Transverse colon (tissue), 4 donors: Measurements from ENCODE around the gene CTRB1. TPM values are rescaled to one million over a fixed set of nuclear protein-coding genes. Genes with fewer than 3 reads are reported as not detected.

ENCODE experiments used
- DNase-seq: peaks from one replicate; pipeline ENCODE4 v3.0.0-alpha.2; 2019
- H3K27ac ChIP-seq, 4 donors: fragments of 200-600 bp; sonication (generic); 2 replicates each; pipeline ENCODE4 v1.5.1; 2016 to 2018; ENCODE audit warnings: inconsistent platforms in 4 of 4
- H3K27me3 ChIP-seq: fragments of 200-600 bp; sonication (generic); 2 replicates; pipeline ENCODE4 v1.5.1; 2017; ENCODE audit warnings: inconsistent platforms
- H3K36me3 ChIP-seq, 4 donors: fragments of 200-600 bp; sonication (generic); 2 replicates each; pipeline ENCODE4 v1.5.1; 2017 to 2019; ENCODE audit warnings: inconsistent platforms in 4 of 4
- H3K4me1 ChIP-seq, 4 donors: fragments of 200-600 bp; sonication (generic); 2 replicates each; pipeline ENCODE4 v1.5.1; 2017 to 2020; ENCODE audit warnings: inconsistent platforms in 4 of 4
- H3K4me3 ChIP-seq, 4 donors: fragments of 200-600 bp; sonication (generic); 1 replicate in 1 of 4; 2 replicates in 3 of 4; pipeline versions ENCODE4 v1.5.1 to v1.6.1; 2017 to 2019; ENCODE audit warnings: inconsistent platforms in 4 of 4
- H3K9me3 ChIP-seq, 2 donors: fragments of 200-600 bp; sonication (generic); 2 replicates each; pipeline ENCODE4 v1.5.1; 2017 to 2019; ENCODE audit warnings: inconsistent platforms in 2 of 2
- EP300 ChIP-seq: sonication (generic); formaldehyde crosslinking; IDR thresholded peaks from one replicate; pipeline ENCODE4 v1.6.1; 2017; ENCODE audit warnings: antibody characterized with exemption, low read depth
- POLR2A ChIP-seq: fragments of 450-650 bp; IDR thresholded peaks from one replicate; pipeline ENCODE4 v1.6.1; 2016; ENCODE audit warnings: antibody characterized with exemption, mild to moderate bottlenecking, moderate library complexity
- POLR2AphosphoS5 ChIP-seq, 3 donors: sonication (generic); formaldehyde crosslinking; IDR thresholded peaks; one replicate each; pipeline ENCODE4 v1.6.1; 2016; ENCODE audit warnings: antibody characterized with exemption in 3 of 3
- WGBS, 2 donors: methylation state at CpG; one replicate each; pipeline ENCODE4 v1.1.5; 2018; ENCODE audit warnings: low coverage in 1 of 2; 5-methylcytosine and 5-hydroxymethylcytosine counted together
- in situ Hi-C, 4 donors: fragments of 200-750 bp; cut with MboI; loops; one replicate each; pipeline versions ENCODE4 v1.15.0 to v1.15.1; 2017; ENCODE audit warnings: low sequenced_read_pairs in 3 of 4, low pct_ligation_motif_present in 1 of 4, low pct_unique_long_range_greater_than_20kb in 1 of 4
- intact Hi-C: fragments of 100-400 bp; cut with DNase I; formaldehyde crosslinking; loops from one replicate; pipeline ENCODE4 v1.15.1; 2023; ENCODE audit warnings: low total_unique reads
- total RNA-seq, 4 donors: library from RNA; depleted of rRNA; stranded (reverse); fragments of >200 nt; gene quantifications; one replicate each; pipeline ENCODE4 v1.1.0, GENCODE V29; 2016
- TF ChIP-seq, protein P1 (sequence below), 5 experiments: fragments of 200-600 bp in 3 of 5; fragments of 450-650 bp in 2 of 5; sonication (generic) in 3 of 5; IDR thresholded peaks; 1 replicate in 2 of 5; 2 replicates in 3 of 5; pipeline ENCODE4 v1.5.1; 2016 to 2017; ENCODE audit warnings: antibody characterized with exemption in 5 of 5, inconsistent platforms in 3 of 5, mild to moderate bottlenecking in 2 of 5, moderate library complexity in 1 of 5

CTRB1 gene
- total RNA-seq, 4 donors from 2014 or later: not detected

DNA sequence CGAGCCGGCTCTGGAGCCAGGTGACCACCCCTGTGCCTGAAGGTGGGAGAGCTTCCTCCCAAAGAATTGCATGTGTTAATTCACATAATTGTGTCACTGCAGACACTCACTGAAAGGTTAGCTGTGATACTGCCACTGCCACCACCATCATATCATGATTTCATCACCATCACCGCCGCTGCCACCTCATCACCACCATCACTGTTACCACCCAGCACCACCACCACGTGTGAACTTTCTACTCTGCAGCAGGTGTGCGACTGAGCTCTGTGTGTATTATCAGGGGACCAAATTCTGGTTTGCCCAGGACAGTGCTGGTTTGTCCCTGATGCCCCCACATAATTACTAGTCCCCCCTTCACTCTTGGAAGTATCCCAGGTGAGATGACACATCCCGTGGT, 17.4 kb downstream of the CTRB1 start:
- H3K27me3 ChIP-seq: no peaks in the 10 kb centered on the region
- 77% methylated on average over 7 of the region's 7 CpGs; no CpG with 5 or more reads in 1 of the 2 donors for WGBS, 2 donors
- peaks cover 0 to 12% (median 0%) of the 10 kb centered on the region in 4 donors for H3K36me3 ChIP-seq
- no peak overlapping the region for H3K27ac ChIP-seq
- H3K4me3 ChIP-seq: no peak overlapping the region
- no peak for TF ChIP-seq POLR2AphosphoS5 (IDR thresholded peaks at IDR 0.05)
- TF ChIP-seq, protein P1, sequence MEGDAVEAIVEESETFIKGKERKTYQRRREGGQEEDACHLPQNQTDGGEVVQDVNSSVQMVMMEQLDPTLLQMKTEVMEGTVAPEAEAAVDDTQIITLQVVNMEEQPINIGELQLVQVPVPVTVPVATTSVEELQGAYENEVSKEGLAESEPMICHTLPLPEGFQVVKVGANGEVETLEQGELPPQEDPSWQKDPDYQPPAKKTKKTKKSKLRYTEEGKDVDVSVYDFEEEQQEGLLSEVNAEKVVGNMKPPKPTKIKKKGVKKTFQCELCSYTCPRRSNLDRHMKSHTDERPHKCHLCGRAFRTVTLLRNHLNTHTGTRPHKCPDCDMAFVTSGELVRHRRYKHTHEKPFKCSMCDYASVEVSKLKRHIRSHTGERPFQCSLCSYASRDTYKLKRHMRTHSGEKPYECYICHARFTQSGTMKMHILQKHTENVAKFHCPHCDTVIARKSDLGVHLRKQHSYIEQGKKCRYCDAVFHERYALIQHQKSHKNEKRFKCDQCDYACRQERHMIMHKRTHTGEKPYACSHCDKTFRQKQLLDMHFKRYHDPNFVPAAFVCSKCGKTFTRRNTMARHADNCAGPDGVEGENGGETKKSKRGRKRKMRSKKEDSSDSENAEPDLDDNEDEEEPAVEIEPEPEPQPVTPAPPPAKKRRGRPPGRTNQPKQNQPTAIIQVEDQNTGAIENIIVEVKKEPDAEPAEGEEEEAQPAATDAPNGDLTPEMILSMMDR (IDR thresholded peaks at IDR 0.05): no peak
- TF ChIP-seq EP300: no peak
- TF ChIP-seq POLR2A: no peak
- no peak for DNase-seq
- intact Hi-C loops: no loop called here
- H3K9me3 ChIP-seq: no peaks in the 10 kb centered on the region
- in situ Hi-C loops: no loop called here
- peaks cover 25 to 33% (median 29%) of the 10 kb centered on the region in 4 donors for H3K4me1 ChIP-seq

DNA sequence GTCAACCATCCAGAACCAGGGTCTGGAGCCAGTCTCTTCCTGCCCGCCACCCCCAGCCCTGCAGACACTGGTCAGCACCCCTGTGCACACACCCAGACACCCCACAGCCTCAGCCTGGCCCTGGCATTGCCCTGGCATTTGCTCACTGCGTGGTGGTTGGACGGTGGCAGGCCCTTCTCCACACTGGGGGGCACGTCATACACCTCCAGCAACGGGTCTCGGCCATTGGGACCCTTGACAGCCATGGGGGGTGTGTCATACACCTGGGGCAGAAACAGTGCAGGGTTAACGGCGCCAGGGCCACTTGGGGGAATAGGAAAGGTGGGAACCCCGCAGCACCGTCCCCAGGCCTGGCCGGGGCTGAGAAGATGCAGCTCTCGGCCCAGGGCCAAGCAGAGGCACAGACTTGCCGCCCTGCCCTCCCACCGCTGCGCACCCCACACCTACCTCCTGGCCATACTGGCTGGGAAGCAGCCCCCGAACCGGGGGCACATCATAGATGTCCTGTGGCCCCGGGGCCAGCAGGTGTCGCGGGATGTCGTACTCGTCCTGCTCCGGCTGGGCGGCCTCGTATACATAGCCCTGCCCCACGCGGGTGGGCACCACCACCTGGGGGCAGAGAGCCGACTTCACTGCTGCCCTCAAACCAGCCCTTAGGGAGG, 18.1 kb downstream of the CTRB1 start:
- Histone ChIP-seq H3K4me3 (no peak overlapping the region), H3K9me3 (no peaks in the 10 kb centered on the region), H3K36me3 (peaks cover 0 to 13% (median 0%) of the 10 kb centered on the region in 4 donors), H3K27ac (no peak overlapping the region), H3K4me1 (peaks cover 25 to 33% (median 29%) of the 10 kb centered on the region in 4 donors), H3K27me3 (no peaks in the 10 kb centered on the region)
- in situ Hi-C loops: no loop called here
- 87% methylated on average over 28 of the region's 28 CpGs; no CpG with 5 or more reads in 1 of the 2 donors for WGBS, 2 donors
- TF ChIP-seq, protein P1 (IDR thresholded peaks at IDR 0.05): no peak
- TF ChIP-seq EP300 (no peak), POLR2AphosphoS5 (IDR thresholded peaks at IDR 0.05) (no peak), POLR2A (no peak)
- intact Hi-C loops: no loop called here
- DNase-seq: no peak

DNA sequence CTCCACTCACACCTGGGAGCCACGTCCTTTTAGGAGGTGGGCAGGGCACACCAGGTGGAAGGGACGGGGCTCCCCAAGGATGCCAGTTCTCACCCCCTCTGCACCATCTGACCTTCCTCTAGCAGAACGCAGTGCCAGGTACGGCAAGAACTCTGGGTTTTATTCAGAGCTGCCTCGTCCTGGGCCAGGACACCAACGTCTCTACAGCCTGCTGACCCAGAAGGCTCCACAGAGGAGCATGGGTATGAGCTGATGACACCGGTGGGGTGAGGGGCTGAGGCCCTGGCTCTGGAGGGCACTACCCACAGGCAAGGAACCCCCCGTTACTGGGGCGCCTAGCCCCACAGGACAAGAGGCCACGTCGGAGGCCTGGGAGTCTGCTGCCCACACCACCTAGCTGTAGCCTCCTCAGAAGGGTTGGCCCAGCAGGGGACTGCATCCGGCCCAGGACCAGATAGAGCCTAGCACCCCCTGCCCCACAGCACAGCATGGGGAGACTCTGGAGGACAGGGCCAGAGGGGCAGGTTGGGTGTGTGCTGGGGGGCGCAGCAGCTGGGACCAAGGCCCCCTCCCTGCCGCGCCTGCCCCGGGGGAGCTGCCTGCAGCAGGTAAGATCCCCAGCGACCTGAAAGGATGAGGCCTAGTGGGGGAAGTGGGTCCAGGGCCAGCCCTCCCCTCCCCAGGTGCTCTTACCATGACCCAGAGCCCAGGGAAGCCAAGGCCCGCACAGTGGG, 18.8 kb downstream of the CTRB1 start:
- Histone ChIP-seq H3K36me3 (peaks cover 0 to 13% (median 0%) of the 10 kb centered on the region in 4 donors), H3K4me1 (peaks cover 25 to 33% (median 29%) of the 10 kb centered on the region in 4 donors), H3K27me3 (no peaks in the 10 kb centered on the region), H3K9me3 (no peaks in the 10 kb centered on the region), H3K4me3 (no peak overlapping the region), H3K27ac (peak overlapping the region; percentile 59 to 87 (median 72))
- WGBS, 2 donors: 79% methylated on average over 18 of the region's 18 CpGs; no CpG with 5 or more reads in 1 of the 2 donors
- TF ChIP-seq EP300 (no peak), POLR2AphosphoS5 (IDR thresholded peaks at IDR 0.05) (no peak), POLR2A (no peak)
- TF ChIP-seq, protein P1 (IDR thresholded peaks at IDR 0.05): no peak
- intact Hi-C loops: no loop called here
- DNase-seq: no peak
- in situ Hi-C loops: no loop called here

DNA sequence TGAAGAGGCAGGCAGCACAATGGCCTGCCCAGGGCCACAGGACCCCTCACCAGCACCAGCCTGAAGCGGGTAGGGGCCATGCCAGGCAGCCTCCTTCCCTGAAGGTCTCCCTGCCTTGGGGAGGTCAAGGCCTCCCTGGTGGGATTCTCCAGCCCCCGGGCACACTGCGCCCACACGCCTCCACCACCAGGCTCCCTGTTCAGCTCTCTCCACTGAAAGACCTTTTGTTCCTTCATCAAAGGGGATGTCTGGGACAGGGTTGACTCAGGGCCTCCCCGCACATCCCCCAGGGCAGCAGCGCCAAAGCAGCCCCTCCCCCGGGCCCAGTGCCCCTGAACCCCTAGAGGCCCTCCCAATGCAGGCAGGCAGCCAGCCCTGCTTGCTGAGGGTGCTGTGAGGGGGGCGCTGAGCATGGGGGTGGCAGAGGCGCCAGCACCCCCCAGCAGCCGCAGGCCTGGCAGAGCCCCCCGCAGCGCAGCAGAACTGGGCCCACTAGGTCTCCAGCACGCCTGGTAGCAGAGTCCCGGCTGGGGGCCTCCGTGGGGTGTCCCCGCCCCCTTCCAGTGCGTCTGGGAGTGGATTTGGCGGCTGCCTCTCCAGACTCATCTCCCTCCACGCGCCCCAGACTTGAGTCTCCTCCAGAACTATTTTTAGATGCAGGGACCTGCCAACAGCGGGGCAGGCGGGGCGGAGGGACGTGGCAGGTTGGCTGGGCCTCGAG, 19.5 kb downstream of the CTRB1 start:
- in situ Hi-C loops: no loop called here
- WGBS, 2 donors: 63% methylated on average over 23 of the region's 25 CpGs; no CpG with 5 or more reads in 1 of the 2 donors
- peak; percentile 62 for DNase-seq
- Histone ChIP-seq H3K27me3 (no peaks in the 10 kb centered on the region), H3K36me3 (peaks cover 0 to 8% (median 0%) of the 10 kb centered on the region in 4 donors), H3K4me3 (no peak overlapping the region), H3K9me3 (no peaks in the 10 kb centered on the region), H3K4me1 (peaks cover 25 to 33% (median 29%) of the 10 kb centered on the region in 4 donors), H3K27ac (peak overlapping the region; percentile 59 to 87 (median 72))
- intact Hi-C loops: no loop called here
- TF ChIP-seq, protein P1 (IDR thresholded peaks at IDR 0.05): no peak
- peak; percentile 32 to 60 (median 45) for TF ChIP-seq POLR2AphosphoS5 (IDR thresholded peaks at IDR 0.05)
